Measurements from ENCODE around the gene TMEM158.

Gene TMEM158

GRCh38 chr3:45226206-45226915 is at the start of gene TMEM158:
Gene TMEM158 (minus strand): TSS chr3:45226287. CDS start chr3:45226027, 260 bp downstream.
- DNase-seq (ENCODE audit: low read depth), result peak; percentile 85
- peak within 1 kb of the TSS; percentile 62 for H3K4me3 ChIP-seq (ENCODE audit: low read depth, low read length)
- no peak for TF ChIP-seq CTCF (IDR thresholded peaks at IDR 0.05; ENCODE audit: low read depth, low read length)
- no peak for TF ChIP-seq MYC (IDR thresholded peaks at IDR 0.05; ENCODE audit: low read depth, low read length)
- TF ChIP-seq POLR2A (IDR thresholded peaks at IDR 0.05; ENCODE audit: extremely low read depth, insufficient read length), result peak; percentile 59

DNA sequence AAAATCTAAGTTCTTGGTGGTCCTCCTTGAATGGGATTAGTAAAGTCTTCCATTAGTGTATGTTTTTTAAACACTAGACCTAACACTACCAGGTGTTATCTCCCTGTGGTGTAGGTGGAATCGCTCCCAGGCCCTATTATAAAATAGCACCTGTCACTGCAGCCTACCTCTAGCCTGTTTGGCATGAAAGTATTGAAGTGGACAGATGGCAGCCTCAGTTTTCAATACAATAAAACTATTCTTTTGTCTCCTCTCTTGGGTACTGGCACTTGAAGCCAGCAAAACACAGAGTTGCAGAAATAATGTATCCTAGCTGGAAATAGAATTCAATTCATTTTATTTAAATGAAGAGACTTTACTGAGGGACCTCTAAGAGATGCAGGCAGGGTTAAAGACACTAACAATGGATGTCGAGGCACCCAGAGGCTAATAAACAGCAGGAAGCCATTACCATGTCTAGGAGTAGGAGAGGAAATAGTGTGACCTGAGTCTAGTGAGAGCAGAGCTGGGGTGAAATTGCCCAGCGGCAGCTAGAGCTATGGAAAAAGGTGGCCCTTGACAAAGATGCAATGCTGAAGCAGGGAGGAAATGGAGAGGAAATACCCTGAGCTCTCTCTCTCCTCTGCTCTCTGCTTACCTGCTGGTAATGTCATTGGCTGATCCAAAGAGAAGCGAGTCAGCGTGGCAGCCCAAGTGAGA is 49.1 kb upstream of the TMEM158 start:
- no peak overlapping the region for H3K4me3 ChIP-seq (ENCODE audit: low read depth, low read length)
- no peak for DNase-seq (ENCODE audit: low read depth)
- TF ChIP-seq, protein P1, sequence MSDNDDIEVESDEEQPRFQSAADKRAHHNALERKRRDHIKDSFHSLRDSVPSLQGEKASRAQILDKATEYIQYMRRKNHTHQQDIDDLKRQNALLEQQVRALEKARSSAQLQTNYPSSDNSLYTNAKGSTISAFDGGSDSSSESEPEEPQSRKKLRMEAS (IDR thresholded peaks at IDR 0.05; ENCODE audit: low read depth, low read length), result no peak
- TF ChIP-seq POLR2A (IDR thresholded peaks at IDR 0.05; ENCODE audit: extremely low read depth, insufficient read length) (no peak), CTCF (IDR thresholded peaks at IDR 0.05; ENCODE audit: low read depth, low read length) (no peak), MYC (IDR thresholded peaks at IDR 0.05; ENCODE audit: low read depth, low read length) (no peak)

GRCh38 chr3:45273681-45274515 is 47.8 kb upstream of the TMEM158 start:
- H3K4me3 ChIP-seq (ENCODE audit: low read depth, low read length), result no peak overlapping the region
- TF ChIP-seq, protein P1 (IDR thresholded peaks at IDR 0.05; ENCODE audit: low read depth, low read length), result no peak
- no peak for TF ChIP-seq CTCF (IDR thresholded peaks at IDR 0.05; ENCODE audit: low read depth, low read length)
- TF ChIP-seq MYC (IDR thresholded peaks at IDR 0.05; ENCODE audit: low read depth, low read length), result no peak
- DNase-seq (ENCODE audit: low read depth), result peak; percentile 34

DNA sequence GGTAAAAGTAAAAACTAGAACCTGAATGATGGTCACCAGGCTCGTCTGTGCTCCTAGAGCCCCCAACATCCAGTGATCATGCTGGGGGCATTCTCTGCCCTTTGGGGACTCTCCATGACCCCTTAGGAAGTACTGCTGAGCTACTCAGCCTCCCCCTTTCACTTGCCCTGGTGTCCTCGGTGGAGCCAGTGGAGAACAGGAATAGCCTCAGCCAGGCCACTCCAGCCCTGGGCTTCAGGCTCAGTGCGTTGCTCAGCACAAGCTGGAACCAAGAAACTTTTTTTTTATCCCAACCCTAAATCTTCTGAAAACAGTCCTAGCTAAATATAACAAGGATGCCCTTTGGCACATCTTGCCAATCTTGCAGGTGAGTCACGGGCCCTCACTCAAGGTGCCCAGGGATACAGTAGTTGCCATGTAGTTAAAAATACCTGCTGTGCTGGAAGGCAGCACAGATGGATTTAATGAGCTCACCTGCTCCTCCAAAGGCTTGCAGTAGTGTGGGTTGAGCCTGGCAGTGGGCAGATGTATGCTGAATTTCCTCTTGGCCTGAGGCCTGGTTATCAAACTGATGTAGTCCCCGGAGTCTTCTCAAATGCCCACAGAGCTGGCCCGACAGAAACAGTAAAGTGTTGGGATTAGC is 46.9 kb upstream of the TMEM158 start:
- H3K4me3 ChIP-seq (ENCODE audit: low read depth, low read length), result no peak overlapping the region
- TF ChIP-seq POLR2A (IDR thresholded peaks at IDR 0.05; ENCODE audit: extremely low read depth, insufficient read length), result no peak
- no peak for TF ChIP-seq CTCF (IDR thresholded peaks at IDR 0.05; ENCODE audit: low read depth, low read length)
- TF ChIP-seq, protein P1 (IDR thresholded peaks at IDR 0.05; ENCODE audit: low read depth, low read length), result no peak
- TF ChIP-seq MYC (IDR thresholded peaks at IDR 0.05; ENCODE audit: low read depth, low read length), result no peak

DNA sequence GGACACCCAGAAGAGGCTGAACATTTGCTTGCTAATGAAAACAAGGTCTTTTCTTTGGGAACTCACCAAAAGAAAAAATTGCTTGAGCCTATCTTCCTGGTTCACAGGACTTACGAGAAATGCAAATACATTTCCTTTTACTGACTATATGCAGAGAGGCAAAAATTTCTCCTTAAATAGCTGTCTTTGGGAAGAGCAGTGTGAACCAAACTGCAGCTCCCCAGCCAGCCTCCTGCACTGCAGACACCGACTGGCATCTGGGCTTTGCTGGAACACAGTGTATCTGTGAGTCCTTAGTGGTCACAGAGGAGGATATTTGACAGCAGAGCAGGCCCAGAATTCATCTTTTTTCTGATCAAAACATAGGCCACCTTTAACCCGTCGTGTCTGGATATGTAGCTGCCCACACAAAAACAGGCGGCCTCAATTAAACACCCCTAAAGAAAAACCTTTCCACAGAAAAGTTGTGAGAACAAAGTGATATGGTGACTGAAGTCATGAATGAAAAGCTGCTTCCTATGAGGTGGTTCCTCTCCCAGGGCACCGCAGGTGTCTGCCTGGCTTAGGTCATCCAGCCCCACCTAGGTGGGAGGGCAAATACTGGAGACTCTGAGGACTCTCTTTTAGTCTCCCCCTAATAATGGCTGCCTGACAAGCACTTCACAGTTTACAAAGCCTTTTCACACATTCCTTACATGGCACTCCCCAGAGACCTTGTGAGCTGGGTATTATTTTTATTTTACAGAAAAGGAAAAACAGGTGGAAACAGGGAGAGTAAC is 46.1 kb upstream of the TMEM158 start:
- no peak overlapping the region for H3K4me3 ChIP-seq (ENCODE audit: low read depth, low read length)
- no peak for DNase-seq (ENCODE audit: low read depth)
- no peak for TF ChIP-seq CTCF (IDR thresholded peaks at IDR 0.05; ENCODE audit: low read depth, low read length)
- TF ChIP-seq MYC (IDR thresholded peaks at IDR 0.05; ENCODE audit: low read depth, low read length), result no peak
- TF ChIP-seq, protein P1 (IDR thresholded peaks at IDR 0.05; ENCODE audit: low read depth, low read length), result no peak
- TF ChIP-seq POLR2A (IDR thresholded peaks at IDR 0.05; ENCODE audit: extremely low read depth, insufficient read length), result no peak

More for the DNA sequence above, 46.9 kb upstream of the TMEM158 start:
- DNase-seq (ENCODE audit: low read depth), result no peak
